T-helper 2 cell treated with Interferon-gamma antibody and Interleukin-4, amounts not matched to agents 5 μg/mL and 100 μg/mL, for 36 hours (primary cell): ENCODE results near the gene ANKRD31.

Source experiments
- DNase-seq: peaks from one replicate; pipeline ENCODE4 v3.0.0; 2021; ENCODE audit warnings: low spot score
- H3K27ac Mint-ChIP-seq: one replicate; pipeline ENCODE4 v1.8.0; 2021; ENCODE audit warnings: mild to moderate bottlenecking, mixed read lengths
- H3K27me3 Mint-ChIP-seq: one replicate; pipeline ENCODE4 v1.8.0; 2021; ENCODE audit warnings: low read depth, mixed read lengths
- H3K36me3 Mint-ChIP-seq: one replicate; pipeline ENCODE4 v1.8.0; 2021; ENCODE audit warnings: low read depth, mixed read lengths
- H3K4me1 Mint-ChIP-seq: one replicate; pipeline ENCODE4 v1.8.0; 2021; ENCODE audit warnings: low read depth, mixed read lengths
- H3K4me3 Mint-ChIP-seq: one replicate; pipeline ENCODE4 v1.8.0; 2022; ENCODE audit warnings: mild to moderate bottlenecking, moderate library complexity, mixed read lengths
- H3K9me3 Mint-ChIP-seq: one replicate; pipeline ENCODE4 v1.8.0; 2021; ENCODE audit warnings: mixed read lengths

ANKRD31 gene

DNA sequence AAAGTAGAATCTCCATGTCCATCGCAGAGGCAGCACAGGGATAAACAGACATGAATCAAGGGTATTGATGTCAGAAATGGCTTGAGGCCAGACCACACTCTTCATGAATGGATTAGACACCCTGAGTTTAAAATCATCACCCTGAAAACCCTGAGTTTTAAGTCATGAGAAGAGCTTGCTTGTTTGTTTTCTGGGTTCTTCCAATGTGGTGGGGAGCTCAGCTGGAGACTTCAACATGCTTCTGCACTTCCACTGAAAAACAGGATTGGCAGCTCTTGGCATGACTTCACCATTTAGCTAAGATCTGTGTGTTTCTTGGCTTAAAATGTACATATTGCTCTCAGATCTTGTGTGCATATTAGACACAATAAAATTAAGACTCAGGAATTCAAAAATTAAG is 194.2 kb downstream of the ANKRD31 start:
- H3K36me3 Mint-ChIP-seq = peaks cover 3% of the 10 kb centered on the region
- H3K27me3 Mint-ChIP-seq = peaks cover 16% of the 10 kb centered on the region

DNA sequence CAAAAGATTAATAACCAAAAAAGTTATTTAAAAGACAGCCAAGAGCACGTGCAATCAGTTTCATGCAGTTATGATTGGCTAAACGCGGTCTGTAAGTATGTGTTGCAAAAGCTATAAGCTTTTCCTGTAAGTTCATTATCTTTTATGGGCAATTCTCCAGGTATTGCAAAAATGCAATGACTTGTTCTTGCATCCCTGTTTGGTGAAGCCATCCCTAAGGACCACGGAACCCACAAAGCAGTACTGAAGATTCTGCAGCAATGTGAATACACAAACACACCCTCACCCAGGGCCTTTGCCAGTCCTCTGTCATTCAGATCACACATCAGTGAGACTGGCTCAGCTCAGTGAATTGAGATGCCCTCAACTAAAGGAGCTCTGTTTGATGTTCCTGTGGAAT is 195.7 kb downstream of the ANKRD31 start:
- Mint-ChIP-seq H3K36me3 (peaks cover 3% of the 10 kb centered on the region), H3K4me1 (peaks cover 10% of the 10 kb centered on the region), H3K9me3 (peaks cover 4% of the 10 kb centered on the region), H3K27me3 (peaks cover 16% of the 10 kb centered on the region), H3K27ac (no peak overlapping the region), H3K4me3 (no peak overlapping the region)
- DNase-seq = no peak

More for the DNA sequence above, 194.2 kb downstream of the ANKRD31 start:
- no peak for DNase-seq
- H3K27ac Mint-ChIP-seq = no peak overlapping the region
- H3K4me3 Mint-ChIP-seq = no peak overlapping the region
- peaks cover 10% of the 10 kb centered on the region for H3K4me1 Mint-ChIP-seq
- H3K9me3 Mint-ChIP-seq = peaks cover 4% of the 10 kb centered on the region

DNA sequence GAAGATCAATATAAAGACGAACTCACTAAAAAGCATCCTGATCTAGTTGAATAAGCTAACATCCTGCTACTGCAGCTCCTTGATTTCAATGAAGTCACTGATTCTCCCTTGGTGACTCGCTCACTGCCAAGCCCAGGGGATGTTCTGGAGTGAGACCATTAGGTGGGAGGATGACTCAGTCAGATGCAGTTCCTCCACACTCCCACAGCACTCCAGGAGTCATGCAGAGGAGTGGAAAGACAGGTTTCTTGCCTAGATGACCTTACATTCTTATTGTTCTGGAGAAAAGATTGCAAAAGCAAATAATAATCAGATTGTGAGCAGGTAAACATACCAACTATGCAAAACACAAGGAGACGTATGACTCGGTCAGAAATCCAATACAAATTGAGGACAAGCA is 199.6 kb downstream of the ANKRD31 start:
- Mint-ChIP-seq H3K9me3 (no peaks in the 10 kb centered on the region), H3K4me3 (no peak overlapping the region), H3K4me1 (peaks cover 9% of the 10 kb centered on the region), H3K27ac (no peak overlapping the region), H3K36me3 (no peaks in the 10 kb centered on the region), H3K27me3 (peaks cover 4% of the 10 kb centered on the region)
- no peak for DNase-seq

DNA sequence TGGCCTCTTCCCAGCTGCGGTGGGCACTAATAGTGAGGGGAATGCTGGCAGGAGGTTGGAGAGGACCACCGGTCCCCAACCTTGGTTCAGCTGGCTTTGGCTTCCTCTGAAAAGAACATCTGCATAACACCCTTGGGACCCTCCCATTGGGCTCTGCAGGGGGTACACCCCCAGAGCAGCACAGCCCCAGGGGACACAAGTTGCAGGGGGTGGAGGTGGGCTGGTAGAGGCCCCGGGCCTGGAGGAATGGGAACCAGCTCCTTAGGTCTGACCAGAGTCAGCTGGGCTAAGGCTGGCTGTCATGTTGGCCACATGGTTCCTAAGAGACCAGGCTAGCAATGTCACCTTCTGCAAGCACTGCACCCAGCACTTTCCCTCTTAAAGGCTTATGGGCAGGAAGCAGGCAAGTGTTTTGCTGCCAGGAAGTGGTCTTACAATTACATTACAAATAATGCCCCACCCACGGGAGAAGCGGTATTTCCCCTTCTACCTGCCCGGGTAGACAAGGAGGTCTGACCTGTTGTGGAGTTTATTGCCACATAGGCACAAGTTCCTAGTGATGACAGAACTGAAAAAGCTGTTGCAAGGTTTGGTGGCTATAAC is 202.4 kb downstream of the ANKRD31 start:
- H3K9me3 Mint-ChIP-seq = no peaks in the 10 kb centered on the region
- peaks cover 9% of the 10 kb centered on the region for H3K4me1 Mint-ChIP-seq
- H3K36me3 Mint-ChIP-seq = no peaks in the 10 kb centered on the region
- H3K27ac Mint-ChIP-seq = no peak overlapping the region
- no peaks in the 10 kb centered on the region for H3K27me3 Mint-ChIP-seq
- no peak for DNase-seq
- no peak overlapping the region for H3K4me3 Mint-ChIP-seq

DNA sequence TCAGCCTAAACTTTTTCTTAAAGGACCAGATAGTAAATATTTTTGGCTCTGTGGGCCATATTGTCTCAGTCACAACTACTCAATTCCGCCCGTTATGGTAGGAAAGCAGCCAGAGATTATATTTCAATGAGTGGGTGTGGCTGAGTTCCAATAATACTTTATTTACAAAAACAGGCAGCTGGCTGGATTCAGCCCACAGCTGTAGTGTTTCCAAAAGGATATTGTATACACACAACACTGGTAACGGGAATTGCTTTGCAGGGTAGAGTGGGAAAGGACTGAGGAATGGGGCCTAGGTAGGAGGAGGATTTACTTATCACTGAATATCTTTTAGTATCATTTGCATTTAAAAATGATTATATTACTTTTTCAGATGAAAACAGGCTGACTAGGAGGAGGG is 205.3 kb downstream of the ANKRD31 start:
- Mint-ChIP-seq H3K27ac (no peak overlapping the region), H3K36me3 (no peaks in the 10 kb centered on the region), H3K4me1 (peaks cover 11% of the 10 kb centered on the region), H3K27me3 (peaks cover 9% of the 10 kb centered on the region), H3K4me3 (no peak overlapping the region), H3K9me3 (no peaks in the 10 kb centered on the region)
- no peak for DNase-seq

GRCh38 chr5:75028090-75028489 is 208.6 kb downstream of the ANKRD31 start:
- Mint-ChIP-seq H3K4me3 (no peak overlapping the region), H3K36me3 (no peaks in the 10 kb centered on the region), H3K27me3 (peaks cover 17% of the 10 kb centered on the region), H3K27ac (no peak overlapping the region), H3K4me1 (peaks cover 10% of the 10 kb centered on the region), H3K9me3 (no peaks in the 10 kb centered on the region)
- DNase-seq = no peak

DNA sequence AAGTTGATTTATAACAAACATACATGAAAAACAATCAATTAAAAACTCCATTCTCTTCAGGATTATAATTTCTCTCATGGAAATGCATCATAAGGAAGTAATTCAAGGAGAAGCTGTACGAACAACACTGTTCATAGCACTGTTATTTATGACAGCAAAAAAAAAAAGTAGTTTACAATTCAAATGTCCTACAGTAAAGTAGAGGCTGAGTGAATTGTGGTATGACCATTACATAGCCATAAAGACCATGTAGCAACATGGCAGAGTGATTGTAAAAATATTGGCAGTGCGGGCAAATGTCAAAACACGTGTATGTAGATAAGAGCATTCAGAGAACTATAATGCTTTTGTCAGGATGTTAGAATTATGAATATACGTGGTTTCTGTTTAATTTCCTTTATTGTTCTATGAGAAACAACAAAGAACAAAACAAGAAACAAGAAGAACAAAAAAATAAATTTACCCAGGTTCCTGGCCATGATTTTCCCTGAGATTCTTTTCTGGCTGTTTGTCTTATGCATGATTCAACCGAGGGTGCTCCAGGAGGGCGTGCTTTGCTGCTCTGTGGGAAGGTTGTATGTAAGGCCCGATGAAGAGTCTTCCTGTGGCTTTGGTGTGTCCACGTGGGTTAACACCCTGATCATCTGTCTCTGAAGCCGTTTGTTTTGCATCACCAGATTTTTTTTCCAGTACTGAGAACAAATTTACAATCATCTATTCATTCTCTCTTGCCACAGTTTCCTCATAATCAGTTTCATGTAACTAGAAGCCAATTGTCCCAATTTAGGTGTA is 213.1 kb downstream of the ANKRD31 start:
- Mint-ChIP-seq H3K9me3 (no peaks in the 10 kb centered on the region), H3K36me3 (no peaks in the 10 kb centered on the region), H3K4me1 (peaks cover 10% of the 10 kb centered on the region), H3K27ac (no peak overlapping the region), H3K27me3 (peaks cover 16% of the 10 kb centered on the region), H3K4me3 (no peak overlapping the region)
- DNase-seq = no peak

DNA sequence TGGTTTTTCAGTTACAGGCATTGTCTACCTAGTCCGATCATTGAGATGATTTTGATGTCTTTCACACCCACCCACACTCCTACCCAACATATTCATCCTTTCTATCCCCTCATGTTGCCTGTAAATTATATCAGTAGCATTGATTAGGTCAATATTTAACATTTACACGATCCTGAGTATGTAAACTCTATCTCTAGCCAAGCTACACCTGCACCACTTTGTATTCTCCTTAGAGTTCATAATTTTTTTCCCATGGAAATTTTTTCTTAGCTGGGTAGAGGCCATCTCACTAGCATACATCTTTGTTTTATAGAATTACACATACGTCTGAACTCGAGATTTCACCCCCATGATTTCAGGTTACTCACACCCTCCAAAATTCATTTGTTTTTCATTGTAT is 214.9 kb downstream of the ANKRD31 start:
- DNase-seq = no peak
- Mint-ChIP-seq H3K4me3 (no peak overlapping the region), H3K36me3 (no peaks in the 10 kb centered on the region), H3K27me3 (peaks cover 10% of the 10 kb centered on the region), H3K9me3 (no peaks in the 10 kb centered on the region), H3K27ac (no peak overlapping the region), H3K4me1 (peaks cover 8% of the 10 kb centered on the region)

- H3K27me3 Mint-ChIP-seq = peaks cover 10% of the 10 kb centered on the region
- no peak for DNase-seq
- H3K9me3 Mint-ChIP-seq = no peaks in the 10 kb centered on the region
- peaks cover 8% of the 10 kb centered on the region for H3K4me1 Mint-ChIP-seq
- no peak overlapping the region for H3K27ac Mint-ChIP-seq
- H3K36me3 Mint-ChIP-seq = no peaks in the 10 kb centered on the region
- H3K4me3 Mint-ChIP-seq = no peak overlapping the region
Observed at GRCh38 chr5:75021219-75021618, 215.5 kb downstream of the ANKRD31 start.

DNA sequence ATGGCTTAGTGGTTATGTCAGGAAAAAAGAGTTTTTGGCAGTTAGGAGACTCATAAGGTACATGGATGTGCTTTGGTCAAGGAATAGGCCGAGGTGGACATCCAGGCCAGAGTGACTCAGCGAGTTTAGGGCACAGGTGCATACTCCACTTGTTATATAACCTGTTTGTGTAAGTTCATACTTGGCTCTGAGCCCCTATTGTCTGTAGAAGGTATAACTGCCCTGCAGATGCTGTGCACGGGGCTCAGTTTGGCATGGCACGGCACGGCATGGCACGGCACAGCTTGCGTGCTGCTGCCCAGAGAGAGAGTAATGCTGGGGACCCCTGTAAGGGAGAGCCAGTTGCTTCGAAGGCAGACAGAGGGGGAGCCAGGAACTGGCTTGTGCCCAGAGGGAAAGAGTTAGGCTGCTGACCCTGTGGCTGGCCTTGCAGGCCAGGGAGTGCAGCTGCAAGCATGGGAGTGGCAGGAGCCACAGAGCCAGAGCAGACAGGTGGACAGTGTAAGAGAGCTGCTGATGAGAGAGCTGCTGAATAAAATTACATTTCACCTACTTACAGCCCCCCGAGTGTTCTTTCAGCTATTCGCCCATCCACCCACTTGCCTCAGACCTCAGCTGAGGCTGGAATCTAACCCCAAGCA is 216.5 kb downstream of the ANKRD31 start:
- Mint-ChIP-seq H3K9me3 (no peaks in the 10 kb centered on the region), H3K27me3 (peaks cover 3% of the 10 kb centered on the region), H3K4me3 (no peak overlapping the region), H3K36me3 (no peaks in the 10 kb centered on the region), H3K4me1 (peaks cover 8% of the 10 kb centered on the region), H3K27ac (no peak overlapping the region)
- no peak for DNase-seq

- H3K4me3 Mint-ChIP-seq = no peak overlapping the region
- H3K9me3 Mint-ChIP-seq = no peaks in the 10 kb centered on the region
- H3K27ac Mint-ChIP-seq = no peak overlapping the region
- no peaks in the 10 kb centered on the region for H3K36me3 Mint-ChIP-seq
- peaks cover 2% of the 10 kb centered on the region for H3K27me3 Mint-ChIP-seq
- peaks cover 6% of the 10 kb centered on the region for H3K4me1 Mint-ChIP-seq
- no peak for DNase-seq
Observed at GRCh38 chr5:75018805-75019587, 217.7 kb downstream of the ANKRD31 start.
